GM19455 (cell line): ENCODE results near the gene SORT1.
A peak's percentile ranks its signal among the peaks of the same experiment; 100 is the strongest.

Experiments
- ATAC-seq: cut with Tn5 transposase; IDR thresholded peaks from one replicate; pipeline ENCODE4 v1.9.1; 2021; ENCODE audit not compliant: unreplicated experiment

SORT1 gene

GRCh38 chr1:109277434-109278204 is 120.1 kb downstream of the SORT1 start:
- ATAC-seq, result peak; percentile 67

DNA sequence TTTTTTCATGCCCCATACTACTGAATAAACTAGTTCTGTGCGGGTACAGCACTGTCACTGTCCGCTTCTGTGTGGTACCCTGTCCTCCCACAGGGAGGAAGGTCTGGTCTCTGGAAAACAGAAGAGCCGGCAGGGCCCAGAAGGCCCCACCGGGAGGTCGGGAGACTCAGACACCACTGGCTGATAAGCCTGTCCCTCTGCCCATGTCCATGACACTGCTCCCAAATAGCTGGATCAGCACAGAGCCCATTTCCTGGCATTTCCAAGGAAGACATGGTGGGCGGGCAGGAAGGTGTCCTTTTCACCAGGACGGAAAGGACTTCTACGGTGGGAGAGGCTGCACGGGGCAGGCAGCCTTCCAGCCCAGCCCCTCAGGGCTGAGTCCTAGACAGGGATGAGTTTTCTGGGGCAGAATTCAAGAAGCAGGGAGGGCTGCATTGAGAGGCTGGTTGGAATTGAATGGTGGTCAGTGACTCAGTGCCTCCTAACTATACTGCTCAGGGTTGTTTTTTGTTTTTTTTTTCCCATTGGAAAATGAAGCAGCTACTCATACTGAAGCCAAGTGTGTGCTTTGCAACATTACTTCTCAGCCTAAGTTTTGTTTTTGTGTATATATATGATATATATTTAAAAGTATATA is 121.9 kb downstream of the SORT1 start:
- ATAC-seq, result no peak

- ATAC-seq, result no peak
These were observed 122.9 kb downstream of the SORT1 start for GRCh38 chr1:109274533-109275476.

DNA sequence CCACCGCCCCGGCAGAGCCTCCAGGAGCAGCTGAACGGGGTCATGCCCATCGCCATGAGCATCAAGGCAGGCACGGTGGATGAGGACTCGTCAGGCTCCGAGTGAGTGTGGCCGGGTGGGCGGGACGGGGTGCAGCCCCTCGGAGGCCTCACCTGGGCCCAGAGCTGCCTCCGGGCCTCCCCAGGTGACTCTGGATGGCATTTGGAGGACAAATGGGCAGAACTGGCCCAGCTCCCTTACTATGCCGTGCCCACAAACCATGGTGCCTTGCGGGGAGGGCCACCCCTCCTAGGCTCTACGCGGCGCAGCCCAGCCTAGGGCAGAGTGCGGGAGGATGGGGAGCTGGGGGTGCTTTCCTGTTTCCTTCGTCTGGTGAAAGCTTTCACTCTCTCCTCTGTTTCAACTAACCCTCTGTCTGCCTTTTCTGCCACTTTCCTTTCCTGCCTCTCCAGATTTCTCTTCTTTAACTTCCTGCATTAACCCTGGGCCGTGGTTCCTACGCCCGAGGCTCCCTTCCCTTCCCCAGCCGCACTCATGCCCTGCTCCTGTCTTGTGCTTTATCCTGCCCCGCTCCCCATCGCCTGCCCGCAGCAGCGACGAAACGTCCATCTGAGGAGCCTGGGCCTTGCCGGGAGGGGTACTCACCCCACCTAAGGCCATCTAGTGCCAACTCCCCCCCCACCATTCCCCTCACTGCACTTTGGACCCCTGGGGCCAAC is 124.0 kb downstream of the SORT1 start:
- ATAC-seq, result no peak

DNA sequence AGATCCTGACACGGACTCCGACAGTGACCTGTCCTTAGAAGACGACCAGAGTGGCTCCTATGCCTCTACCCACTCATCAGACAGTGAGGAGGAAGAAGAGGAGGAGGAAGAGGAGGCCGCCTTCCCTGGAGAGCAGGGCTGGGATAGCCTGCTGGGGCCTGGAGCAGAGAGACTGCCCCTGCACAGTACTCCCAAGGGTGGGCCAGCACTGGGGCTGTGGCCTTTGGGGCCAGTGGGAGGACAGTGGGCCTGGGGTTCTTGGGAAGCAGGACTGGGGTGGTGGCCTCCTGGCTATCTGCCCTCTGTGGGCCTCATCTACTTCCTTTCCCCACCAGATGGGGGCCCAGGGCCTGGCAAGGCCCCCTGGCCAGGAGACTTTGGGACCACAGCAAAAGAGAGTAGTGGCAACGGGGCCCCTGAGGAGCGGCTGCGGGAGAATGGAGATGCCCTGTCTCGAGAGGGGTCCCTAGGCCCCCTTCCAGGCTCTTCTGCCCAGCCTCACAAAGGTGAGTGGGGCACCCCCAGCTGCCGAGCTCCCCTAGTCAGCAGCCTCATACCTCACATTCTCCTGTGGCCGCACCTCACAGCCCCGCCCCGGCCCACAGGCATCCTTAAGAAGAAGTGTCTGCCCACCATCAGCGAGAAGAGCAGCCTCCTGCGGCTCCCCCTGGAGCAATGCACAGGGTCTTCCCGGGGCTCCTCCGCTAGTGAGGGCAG is 124.7 kb downstream of the SORT1 start:
- no peak for ATAC-seq

DNA sequence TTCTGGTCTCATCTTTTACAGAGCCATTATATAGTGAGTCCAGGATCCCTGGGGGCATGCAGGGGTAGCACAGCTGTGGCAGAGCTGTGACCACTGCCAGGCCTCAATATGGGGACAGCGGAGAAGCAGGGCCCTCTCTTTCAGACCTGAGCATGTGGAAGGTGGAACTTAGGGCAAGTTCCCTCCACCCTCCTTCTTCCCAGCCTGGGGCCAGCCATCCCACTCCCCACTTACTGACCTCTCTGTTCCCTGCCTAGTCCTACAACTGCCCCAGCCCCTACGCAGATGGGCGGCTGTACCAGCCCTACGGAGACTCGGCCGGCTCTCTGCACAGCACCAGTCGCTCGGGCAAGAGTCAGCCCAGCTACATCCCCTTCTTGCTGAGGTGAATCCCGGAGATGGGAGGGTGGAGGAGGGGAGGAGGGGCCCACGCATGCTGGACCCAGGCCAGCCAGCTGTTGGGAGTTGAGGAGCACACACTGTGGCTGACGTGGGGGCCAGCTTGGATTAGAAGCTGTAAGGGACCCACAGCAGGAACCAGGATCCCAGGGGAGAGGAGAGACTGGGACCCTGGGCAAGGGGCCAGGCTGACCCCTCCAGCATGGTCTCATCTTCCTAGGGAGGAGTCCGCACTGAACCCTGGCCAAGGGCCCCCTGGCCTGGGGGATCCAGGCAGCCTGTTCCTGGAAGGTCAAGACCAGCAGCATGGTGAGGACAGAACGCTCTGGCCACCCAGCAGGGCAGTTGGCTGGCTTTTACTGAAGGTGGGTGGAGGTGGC is 125.5 kb downstream of the SORT1 start:
- no peak for ATAC-seq

DNA sequence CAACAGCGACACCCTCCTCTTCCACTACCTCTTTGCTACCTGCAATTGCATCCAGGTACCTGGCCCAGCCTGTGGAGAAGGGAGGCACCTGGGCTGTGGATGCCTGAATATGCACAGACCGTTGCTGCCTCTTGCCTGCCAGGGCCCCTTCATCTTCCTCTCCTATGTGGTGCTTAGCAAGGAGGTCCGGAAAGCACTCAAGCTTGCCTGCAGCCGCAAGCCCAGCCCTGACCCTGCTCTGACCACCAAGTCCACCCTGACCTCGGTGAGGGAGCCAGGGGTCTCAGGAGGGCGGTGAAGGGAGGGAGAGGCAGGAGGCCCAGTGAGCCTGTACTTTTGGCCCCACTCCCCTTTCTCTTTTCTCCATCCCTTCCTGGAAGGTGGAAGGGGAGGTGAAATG is 126.3 kb downstream of the SORT1 start:
- ATAC-seq, result no peak

DNA sequence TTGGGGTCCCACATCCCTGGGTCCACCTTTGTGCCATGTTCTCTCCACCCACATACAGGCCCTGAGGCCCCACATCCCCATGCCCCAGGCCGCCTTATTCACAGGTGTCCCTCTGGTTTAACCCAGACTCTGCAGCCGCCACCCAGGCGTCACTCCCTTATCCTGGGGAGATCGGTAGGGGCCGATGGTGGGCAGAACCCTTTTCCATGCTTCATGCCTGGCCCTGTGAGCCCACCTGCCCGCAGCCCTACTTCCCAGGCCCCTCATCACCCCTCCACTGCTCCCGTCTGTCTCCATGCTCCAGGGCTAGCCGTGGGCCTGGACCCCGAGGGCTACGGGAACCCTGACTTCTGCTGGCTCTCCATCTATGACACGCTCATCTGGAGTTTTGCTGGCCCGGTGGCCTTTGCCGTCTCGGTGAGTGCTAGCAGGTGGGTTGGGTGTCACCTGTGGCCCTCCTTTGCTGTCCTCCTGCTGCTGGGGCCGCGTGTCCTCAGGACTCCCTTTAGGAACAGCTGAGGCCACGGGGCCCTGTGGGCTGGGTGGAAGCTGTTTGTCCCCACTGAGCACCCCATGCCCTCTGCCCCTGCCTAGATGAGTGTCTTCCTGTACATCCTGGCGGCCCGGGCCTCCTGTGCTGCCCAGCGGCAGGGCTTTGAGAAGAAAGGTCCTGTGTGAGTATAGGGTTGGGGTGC is 126.9 kb downstream of the SORT1 start:
- ATAC-seq, result no peak

DNA sequence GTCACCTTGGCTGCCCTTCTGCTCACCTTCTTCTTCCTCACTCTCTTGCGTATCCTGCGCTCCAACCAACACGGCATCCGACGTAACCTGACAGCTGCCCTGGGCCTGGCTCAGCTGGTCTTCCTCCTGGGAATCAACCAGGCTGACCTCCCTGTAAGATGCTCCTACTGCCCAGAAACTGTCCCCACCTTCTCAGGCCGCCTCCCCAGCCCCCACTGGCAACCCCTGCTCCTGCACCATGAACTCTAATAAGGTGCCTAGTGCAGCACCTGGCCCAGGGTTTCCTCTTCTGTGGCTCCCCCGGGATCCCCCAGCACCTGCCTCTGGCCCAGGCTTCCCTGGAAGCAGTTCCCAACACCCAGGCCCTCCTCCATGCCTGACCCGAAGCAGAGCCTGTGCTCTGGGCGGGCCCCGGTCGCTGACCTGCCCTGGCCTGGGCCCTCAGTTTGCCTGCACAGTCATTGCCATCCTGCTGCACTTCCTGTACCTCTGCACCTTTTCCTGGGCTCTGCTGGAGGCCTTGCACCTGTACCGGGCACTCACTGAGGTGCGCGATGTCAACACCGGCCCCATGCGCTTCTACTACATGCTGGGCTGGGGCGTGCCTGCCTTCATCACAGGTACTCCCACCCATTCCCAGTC is 127.6 kb downstream of the SORT1 start:
- ATAC-seq, result no peak

DNA sequence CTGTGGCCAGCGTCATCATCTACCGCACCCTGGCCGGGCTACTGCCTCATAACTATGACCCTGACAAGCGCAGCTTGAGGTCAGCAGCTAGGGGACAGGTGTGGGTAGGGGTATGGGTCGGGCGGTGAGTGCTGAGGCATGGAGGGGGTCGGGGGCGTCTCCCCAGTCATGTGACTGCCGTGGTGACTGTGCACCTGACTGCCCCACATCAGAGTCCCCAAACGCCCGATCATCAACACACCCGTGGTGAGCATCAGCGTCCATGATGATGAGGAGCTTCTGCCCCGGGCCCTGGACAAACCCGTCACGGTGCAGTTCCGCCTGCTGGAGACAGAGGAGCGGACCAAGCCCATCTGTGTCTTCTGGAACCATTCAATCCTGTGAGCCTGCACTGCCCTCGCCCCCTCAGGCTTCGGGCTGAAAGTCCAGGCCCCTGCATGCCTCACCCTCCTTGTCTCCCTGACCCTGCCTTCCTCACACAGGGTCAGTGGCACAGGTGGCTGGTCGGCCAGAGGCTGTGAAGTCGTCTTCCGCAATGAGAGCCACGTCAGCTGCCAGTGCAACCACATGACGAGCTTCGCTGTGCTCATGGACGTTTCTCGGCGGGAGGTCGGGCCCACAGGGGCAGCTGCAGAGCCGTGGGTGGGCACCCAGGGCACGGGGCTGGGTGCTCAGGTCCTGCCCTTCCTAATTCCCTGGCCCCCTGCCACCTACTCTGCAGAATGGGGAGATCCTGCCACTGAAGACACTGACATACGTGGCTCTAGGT is 128.3 kb downstream of the SORT1 start:
- no peak for ATAC-seq

DNA sequence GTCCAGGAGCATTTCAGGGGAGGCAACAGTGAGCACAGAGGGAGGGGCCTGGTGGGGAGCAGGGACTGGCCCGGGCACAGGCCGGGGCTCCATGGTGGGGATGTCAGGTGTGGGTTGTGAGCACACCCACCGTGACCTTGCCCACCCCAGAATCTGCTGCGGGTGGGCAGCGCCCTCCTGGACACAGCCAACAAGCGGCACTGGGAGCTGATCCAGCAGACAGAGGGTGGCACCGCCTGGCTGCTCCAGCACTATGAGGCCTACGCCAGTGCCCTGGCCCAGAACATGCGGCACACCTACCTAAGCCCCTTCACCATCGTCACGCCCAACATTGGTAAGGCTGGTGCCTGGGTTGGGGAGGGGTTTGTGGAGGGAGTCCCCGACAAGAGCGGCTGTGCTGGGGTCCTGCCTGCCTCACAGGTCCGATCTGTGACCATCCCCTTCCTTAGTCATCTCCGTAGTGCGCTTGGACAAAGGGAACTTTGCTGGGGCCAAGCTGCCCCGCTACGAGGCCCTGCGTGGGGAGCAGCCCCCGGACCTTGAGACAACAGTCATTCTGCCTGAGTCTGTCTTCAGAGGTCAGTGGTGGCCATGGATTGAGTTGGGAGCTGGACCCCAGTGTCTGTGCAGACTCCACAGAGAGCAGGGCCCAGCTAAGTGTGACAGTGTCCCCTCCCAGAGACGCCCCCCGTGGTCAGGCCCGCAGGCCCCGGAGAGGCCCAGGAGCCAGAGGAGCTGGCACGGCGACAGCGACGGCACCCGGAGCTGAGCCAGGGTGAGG is 129.1 kb downstream of the SORT1 start:
- ATAC-seq, result no peak

DNA sequence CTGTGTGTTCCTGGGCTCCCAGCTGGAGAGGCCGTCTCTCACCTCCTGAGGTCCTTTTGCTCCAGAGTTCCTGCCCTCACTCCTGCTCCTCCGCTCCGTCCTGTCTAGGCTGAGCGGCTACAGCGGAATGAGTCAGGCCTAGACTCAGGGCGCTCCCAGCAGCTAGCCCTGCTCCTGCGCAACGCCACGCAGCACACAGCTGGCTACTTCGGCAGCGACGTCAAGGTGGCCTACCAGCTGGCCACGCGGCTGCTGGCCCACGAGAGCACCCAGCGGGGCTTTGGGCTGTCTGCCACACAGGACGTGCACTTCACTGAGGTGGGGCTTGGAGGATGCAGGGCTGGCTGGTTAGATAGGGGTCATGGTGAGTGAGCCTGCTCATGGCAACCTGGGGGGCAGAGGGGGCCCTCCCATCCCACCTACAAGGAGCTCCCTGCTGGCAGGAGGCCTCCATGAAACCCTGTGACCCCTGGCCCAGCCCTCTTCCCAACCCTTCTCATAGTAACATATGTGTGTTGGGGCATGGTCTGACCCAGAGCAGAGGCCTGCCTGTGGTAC is 129.9 kb downstream of the SORT1 start:
- no peak for ATAC-seq

- no peak for ATAC-seq
These were observed 130.8 kb downstream of the SORT1 start for GRCh38 chr1:109266965-109267364.

DNA sequence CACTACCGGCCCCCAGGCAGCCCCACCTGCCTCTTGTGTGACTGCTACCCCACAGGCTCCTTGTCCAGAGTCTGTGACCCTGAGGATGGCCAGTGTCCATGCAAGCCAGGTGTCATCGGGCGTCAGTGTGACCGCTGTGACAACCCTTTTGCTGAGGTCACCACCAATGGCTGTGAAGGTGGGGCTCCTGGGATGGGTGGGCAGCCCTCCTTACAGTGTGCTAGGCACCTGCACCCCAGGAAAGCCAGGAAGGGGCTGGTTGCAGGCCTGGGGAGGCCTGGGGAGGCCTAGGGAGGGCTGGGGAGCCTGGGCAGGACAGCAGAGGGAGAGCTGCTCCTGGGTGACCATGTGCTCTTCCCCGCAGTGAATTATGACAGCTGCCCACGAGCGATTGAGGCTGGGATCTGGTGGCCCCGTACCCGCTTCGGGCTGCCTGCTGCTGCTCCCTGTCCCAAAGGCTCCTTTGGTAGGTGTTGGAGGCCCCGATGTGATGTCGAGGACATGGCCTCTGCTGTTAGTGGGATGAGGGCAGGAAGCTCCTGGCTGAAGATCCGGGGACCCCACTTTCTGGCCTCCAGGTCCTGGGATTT is 131.9 kb downstream of the SORT1 start:
- no peak for ATAC-seq

DNA sequence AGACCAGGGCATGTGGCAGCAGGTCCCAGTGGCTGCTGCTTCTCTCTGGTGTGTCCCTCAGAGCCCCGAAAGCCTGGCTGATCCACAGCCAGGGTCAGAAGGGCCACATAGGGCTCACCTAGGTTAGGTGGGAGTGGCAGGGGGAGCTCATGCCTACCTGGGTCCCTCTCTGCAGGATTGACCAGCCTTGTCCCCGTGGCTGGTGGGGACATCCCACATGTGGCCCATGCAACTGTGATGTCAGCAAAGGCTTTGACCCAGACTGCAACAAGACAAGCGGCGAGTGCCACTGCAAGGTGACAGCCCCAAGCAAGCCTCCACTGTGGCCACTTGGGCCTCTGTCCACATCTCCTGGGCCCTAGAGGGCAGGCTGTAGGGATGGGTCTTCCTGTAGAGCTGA is 132.7 kb downstream of the SORT1 start:
- no peak for ATAC-seq

DNA sequence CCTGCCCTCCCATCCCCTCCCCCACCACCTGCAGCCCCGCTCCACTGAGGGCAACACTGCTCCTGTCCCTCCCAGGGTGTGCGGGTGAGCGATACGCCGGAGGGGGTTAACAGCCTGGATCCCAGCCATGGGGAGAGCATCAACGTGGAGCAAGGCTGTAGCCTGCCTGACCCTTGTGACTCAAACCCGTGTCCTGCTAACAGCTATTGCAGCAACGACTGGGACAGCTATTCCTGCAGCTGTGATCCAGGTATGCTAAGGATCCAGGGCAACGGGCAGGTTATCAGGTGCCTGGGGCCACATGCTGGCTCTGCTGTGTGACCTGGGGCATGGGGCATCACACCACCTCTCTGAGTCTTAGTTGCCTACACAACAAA is 133.4 kb downstream of the SORT1 start:
- ATAC-seq, result no peak
